GM23338 (cell line): ENCODE results near the gene COL9A2. TPM values are rescaled to one million over a fixed set of nuclear protein-coding genes. Genes with fewer than 3 reads are reported as not detected.
"Not testable (repeated sequence)": the region's sequence is repeated elsewhere in the genome, so short reads cannot be mapped to it uniquely, and the experiment has no call there.

Experiments
- ATAC-seq: fragments of 200-7000 bp; cut with Tn5 transposase; 3 replicates; pipeline ENCODE4 v1.9.1; 2020
- DNase-seq: peaks from one replicate; pipeline ENCODE4 v3.0.0-alpha.2; 2015; ENCODE audit warnings: low spot score
- H2AFZ ChIP-seq: fragments of 200-600 bp; sonication (generic); 2 replicates; pipeline ENCODE4 v1.8.0; 2016; ENCODE audit warnings: antibody characterized with exemption, mild to moderate bottlenecking, moderate library complexity
- H3F3A ChIP-seq: fragments of 200-600 bp; sonication (generic); replicated peaks from 2 replicates; pipeline ENCODE4 v1.8.0; 2017; ENCODE audit warnings: antibody characterized with exemption, mixed run types, low read depth
- H3K27ac ChIP-seq: fragments of 200-600 bp; sonication (generic); 2 replicates; pipeline ENCODE4 v1.6.1; 2016; ENCODE audit warnings: low read depth
- H3K27me3 ChIP-seq: fragments of 200-600 bp; sonication (generic); 2 replicates; pipeline ENCODE4 v1.8.0; 2016; ENCODE audit warnings: mild to moderate bottlenecking, mixed run types, moderate library complexity; ENCODE audit not compliant: insufficient read depth
- H3K36me3 ChIP-seq: fragments of 200-600 bp; sonication (generic); 2 replicates; pipeline ENCODE4 v1.8.0; 2016; ENCODE audit warnings: mild to moderate bottlenecking; ENCODE audit not compliant: insufficient read depth
- H3K4me1 ChIP-seq: fragments of 200-600 bp; sonication (generic); 2 replicates; pipeline ENCODE4 v1.8.0; 2016; ENCODE audit warnings: mild to moderate bottlenecking, moderate library complexity; ENCODE audit not compliant: insufficient read depth
- H3K4me2 ChIP-seq: fragments of 200-600 bp; sonication (generic); 2 replicates; pipeline ENCODE4 v1.7.1; 2017; ENCODE audit warnings: mixed run types
- H3K4me3 ChIP-seq: fragments of 200-600 bp; sonication (generic); 2 replicates; pipeline ENCODE4 v1.6.1; 2016; ENCODE audit warnings: mixed run types
- H3K79me2 ChIP-seq: fragments of 200-600 bp; sonication (generic); replicated peaks from 2 replicates; pipeline ENCODE4 v1.8.0; 2017; ENCODE audit warnings: mild to moderate bottlenecking; ENCODE audit not compliant: insufficient read depth
- H3K9me2 ChIP-seq: fragments of 200-600 bp; sonication (generic); 2 replicates; pipeline ENCODE4 v1.8.0; 2017; ENCODE audit not compliant: insufficient read depth
- H4K20me1 ChIP-seq: fragments of 200-600 bp; sonication (generic); replicated peaks from 2 replicates; pipeline ENCODE4 v1.8.0; 2017; ENCODE audit warnings: mild to moderate bottlenecking; ENCODE audit not compliant: insufficient read depth
- H3K27ac Mint-ChIP-seq: 2 replicates; pipeline ENCODE4 v1.8.0; 2020; ENCODE audit warnings: inconsistent platforms, mild to moderate bottlenecking, moderate library complexity, mixed read lengths
- H3K27me3 Mint-ChIP-seq: 3 replicates; pipeline ENCODE4 v1.8.0; 2022; ENCODE audit warnings: low read depth, mild to moderate bottlenecking, moderate library complexity, mixed read lengths, inconsistent platforms; ENCODE audit not compliant: insufficient read depth, poor library complexity
- H3K36me3 Mint-ChIP-seq: 3 replicates; pipeline ENCODE4 v1.8.0; 2021; ENCODE audit warnings: low read depth, mild to moderate bottlenecking, inconsistent platforms, moderate library complexity, mixed read lengths
- H3K4me1 Mint-ChIP-seq: 3 replicates; pipeline ENCODE4 v1.8.0; 2020; ENCODE audit warnings: mild to moderate bottlenecking, inconsistent platforms, mixed read lengths
- H3K4me3 Mint-ChIP-seq: 3 replicates; pipeline ENCODE4 v1.8.0; 2021; ENCODE audit warnings: moderate library complexity, mild to moderate bottlenecking, inconsistent platforms, mixed read lengths
- H3K9me3 Mint-ChIP-seq: 3 replicates; pipeline ENCODE4 v1.8.0; 2020; ENCODE audit warnings: moderate library complexity, mild to moderate bottlenecking, inconsistent platforms, mixed read lengths
- CREB1 ChIP-seq: fragments of 250-450 bp; sonication (Bioruptor Pico); IDR thresholded peaks from 2 replicates; pipeline ENCODE4 v1.5.0; 2020; ENCODE audit warnings: low read depth, mild to moderate bottlenecking, moderate library complexity
- CTCF ChIP-seq, 2 experiments: fragments of 200-600 bp in 1 of 2; sonication (generic) in 1 of 2; conservative IDR thresholded peaks; 2 replicates each; pipeline versions ENCODE4 v1.5.1 to v1.6.1; 2016 to 2017; ENCODE audit warnings: antibody characterized with exemption in 2 of 2, low read depth in 2 of 2, mild to moderate bottlenecking in 2 of 2, moderate library complexity in 1 of 2
- EZH2 ChIP-seq: fragments of 200-600 bp; sonication (generic); IDR thresholded peaks from one replicate; pipeline ENCODE4 v1.8.0; 2017; ENCODE audit warnings: antibody characterized with exemption, mild to moderate bottlenecking, low read depth; ENCODE audit not compliant: unreplicated experiment
- EZH2phosphoT487 ChIP-seq: fragments of 200-600 bp; sonication (generic); IDR thresholded peaks from one replicate; pipeline ENCODE4 v1.8.1; 2018; ENCODE audit warnings: antibody characterized with exemption; ENCODE audit not compliant: unreplicated experiment
- JUNB ChIP-seq: IDR thresholded peaks from one replicate; pipeline ENCODE4 v1.6.1; 2016; ENCODE audit warnings: antibody characterized with exemption; ENCODE audit not compliant: unreplicated experiment
- NANOG ChIP-seq: IDR thresholded peaks from 2 replicates; pipeline ENCODE4 v1.6.1; 2016; ENCODE audit warnings: antibody characterized with exemption, borderline replicate concordance
- POLR2AphosphoS5 ChIP-seq: IDR thresholded peaks from 2 replicates; pipeline ENCODE4 v1.6.1; 2016; ENCODE audit warnings: antibody characterized with exemption, low read depth
- ZNF114 ChIP-seq: fragments of 250-450 bp; sonication (Bioruptor Pico); IDR thresholded peaks from 2 replicates; pipeline ENCODE4 v1.5.0; 2020; ENCODE audit warnings: mild to moderate bottlenecking, moderate library complexity
- ZNF331 ChIP-seq: fragments of 250-450 bp; sonication (Bioruptor Pico); IDR thresholded peaks from 2 replicates; pipeline ENCODE4 v1.5.0; 2020; ENCODE audit warnings: low read depth, mild to moderate bottlenecking, moderate library complexity
- polyA plus RNA-seq: library from polyadenylated mRNA; unstranded; fragments of >200 nt; fragmentation: Nextera tagmentation; extraction: Ambion mirVana; gene quantifications from 2 replicates; pipeline ENCODE4 v1.2.1, GENCODE V29; 2016
- total RNA-seq: library from RNA; depleted of rRNA; stranded (reverse); fragments of >200 nt; shearing (Covaris generic); gene quantifications from 2 replicates; pipeline ENCODE4 v1.2.3, GENCODE V29; 2014

COL9A2 gene
- total and polyA plus RNA-seq, 2 experiments from 2014 or later = 2.6 to 2.8 TPM

GRCh38 chr1:40332695-40333094 lies 15.6 kb upstream of the COL9A2 start:
- H3K4me3 ChIP-seq = no peak overlapping the region
- Mint-ChIP-seq H3K27ac (no peak overlapping the region), H3K9me3 (peaks cover 18% of the 10 kb centered on the region), H3K4me1 (no peaks in the 10 kb centered on the region), H3K4me3 (no peak overlapping the region), H3K27me3 (no peaks in the 10 kb centered on the region), H3K36me3 (0 out of 3 replicates have a peak, but pooled peaks cover 3% of the 10 kb centered on the region)
- no peaks in the 10 kb centered on the region for H3K9me2 ChIP-seq
- TF ChIP-seq ZNF331 (no peak), POLR2AphosphoS5 (no peak), EZH2phosphoT487 (no peak), NANOG (no peak), CTCF (conservative IDR thresholded peaks at IDR 0.05; ENCODE audit: low read depth in 2 of 2) (no peak), JUNB (no peak), CREB1 (CRISPR knock-in tag) (no peak)
- no peaks in the 10 kb centered on the region for H3K36me3 ChIP-seq
- no peak overlapping the region for H2AFZ ChIP-seq
- no peak for DNase-seq
- no peaks in the 10 kb centered on the region for H3K27me3 ChIP-seq
- no peaks in the 10 kb centered on the region for H4K20me1 ChIP-seq
- H3K27ac ChIP-seq = no peak overlapping the region
- no peak for ATAC-seq
- no peaks in the 10 kb centered on the region for H3K4me1 ChIP-seq
- H3K79me2 ChIP-seq = no peaks in the 10 kb centered on the region
- H3F3A ChIP-seq = no peaks in the 10 kb centered on the region
- H3K4me2 ChIP-seq = no peak overlapping the region

- H3K27me3 Mint-ChIP-seq, H3K36me3 ChIP-seq, DNase-seq, H3K27me3 ChIP-seq, H3F3A ChIP-seq, H2AFZ ChIP-seq, H3K27ac Mint-ChIP-seq, H4K20me1 ChIP-seq, H3K9me2 ChIP-seq, H3K79me2 ChIP-seq, H3K27ac ChIP-seq, ATAC-seq, H3K36me3 Mint-ChIP-seq, H3K4me1 Mint-ChIP-seq, H3K4me2 ChIP-seq, H3K4me3 Mint-ChIP-seq, H3K4me1 ChIP-seq, H3K4me3 ChIP-seq: not testable (repeated sequence)
- peaks cover 24% of the 10 kb centered on the region for H3K9me3 Mint-ChIP-seq
Observed at GRCh38 chr1:40331403-40331802, 14.3 kb upstream of the COL9A2 start.

GRCh38 chr1:40318970-40319621 lies 2.0 kb upstream of the COL9A2 start:
- H3K9me2 ChIP-seq = no peaks in the 10 kb centered on the region
- peaks cover 19% of the 10 kb centered on the region for H3K4me1 Mint-ChIP-seq
- no peak overlapping the region for H3K4me3 Mint-ChIP-seq
- no peak overlapping the region for H3K27ac Mint-ChIP-seq
- peaks cover 53% of the 10 kb centered on the region for H3K27me3 Mint-ChIP-seq
- ATAC-seq (no peak), DNase-seq (no peak)
- H3K79me2 ChIP-seq = no peaks in the 10 kb centered on the region
- peaks cover 65% of the 10 kb centered on the region for H3K27me3 ChIP-seq
- H3K4me3 ChIP-seq = no peak overlapping the region
- H4K20me1 ChIP-seq = no peaks in the 10 kb centered on the region
- no peaks in the 10 kb centered on the region for H3F3A ChIP-seq
- peaks cover 19% of the 10 kb centered on the region for H3K4me1 ChIP-seq
- H3K27ac ChIP-seq = no peak overlapping the region
- no peaks in the 10 kb centered on the region for H3K36me3 ChIP-seq
- no peaks in the 10 kb centered on the region for H3K9me3 Mint-ChIP-seq
- H3K36me3 Mint-ChIP-seq = no peaks in the 10 kb centered on the region; the same call in 2 of the 3 replicates
- H3K4me2 ChIP-seq = no peak overlapping the region
- no peak overlapping the region for H2AFZ ChIP-seq
- TF ChIP-seq NANOG (no peak), ZNF114 (CRISPR knock-in tag) (no peak), ZNF331 (no peak), POLR2AphosphoS5 (no peak), EZH2 (no peak), EZH2phosphoT487 (no peak)
